Ascending aorta (tissue), 2 donors: ENCODE results near the gene STX11. TPM values are rescaled to one million over a fixed set of nuclear protein-coding genes. Genes with fewer than 3 reads are reported as not detected.

Source experiments
- DNase-seq, 2 donors: peaks; one replicate each; pipeline ENCODE4 v3.0.0-alpha.2; 2019; ENCODE audit warnings: low spot score in 2 of 2
- H3K27ac ChIP-seq, 2 donors: fragments of 200-600 bp; sonication (generic); one replicate each; pipeline ENCODE4 v1.5.1; 2016 to 2017; ENCODE audit warnings: mild to moderate bottlenecking in 1 of 2
- H3K27me3 ChIP-seq: fragments of 200-600 bp; sonication (generic); one replicate; pipeline ENCODE4 v1.5.1; 2017
- H3K36me3 ChIP-seq, 2 donors: fragments of 200-600 bp; sonication (generic); one replicate each; pipeline ENCODE4 v1.5.1; 2016
- H3K4me1 ChIP-seq, 2 donors: fragments of 200-600 bp; sonication (generic); one replicate each; pipeline ENCODE4 v1.5.1; 2016 to 2017; ENCODE audit warnings: mild to moderate bottlenecking in 1 of 2
- H3K4me3 ChIP-seq, 2 donors: fragments of 200-600 bp; sonication (generic); one replicate each; pipeline ENCODE4 v1.5.1; 2016 to 2017; ENCODE audit warnings: mild to moderate bottlenecking in 1 of 2
- H3K9me3 ChIP-seq, 2 donors: fragments of 200-600 bp; sonication (generic); one replicate each; pipeline ENCODE4 v1.5.1; 2016
- intact Hi-C: fragments of 100-400 bp; cut with DNase I; formaldehyde crosslinking; loops from one replicate; pipeline ENCODE4 v1.15.1; 2023
- total RNA-seq: library from RNA; depleted of rRNA; stranded (reverse); fragments of >200 nt; gene quantifications from one replicate; pipeline ENCODE4 v1.1.0, GENCODE V29; 2016
- TF ChIP-seq, protein P1 (sequence below), 3 experiments: fragments of 200-600 bp in 2 of 3; fragments of 450-650 bp in 1 of 3; sonication (generic) in 2 of 3; IDR thresholded peaks; one replicate each; pipeline ENCODE4 v1.5.1; 2016 to 2019; ENCODE audit warnings: antibody characterized with exemption in 3 of 3, mild to moderate bottlenecking in 1 of 3, moderate library complexity in 1 of 3

Gene STX11
- total RNA-seq, 1 donor from 2014 or later: 29.5 TPM

DNA sequence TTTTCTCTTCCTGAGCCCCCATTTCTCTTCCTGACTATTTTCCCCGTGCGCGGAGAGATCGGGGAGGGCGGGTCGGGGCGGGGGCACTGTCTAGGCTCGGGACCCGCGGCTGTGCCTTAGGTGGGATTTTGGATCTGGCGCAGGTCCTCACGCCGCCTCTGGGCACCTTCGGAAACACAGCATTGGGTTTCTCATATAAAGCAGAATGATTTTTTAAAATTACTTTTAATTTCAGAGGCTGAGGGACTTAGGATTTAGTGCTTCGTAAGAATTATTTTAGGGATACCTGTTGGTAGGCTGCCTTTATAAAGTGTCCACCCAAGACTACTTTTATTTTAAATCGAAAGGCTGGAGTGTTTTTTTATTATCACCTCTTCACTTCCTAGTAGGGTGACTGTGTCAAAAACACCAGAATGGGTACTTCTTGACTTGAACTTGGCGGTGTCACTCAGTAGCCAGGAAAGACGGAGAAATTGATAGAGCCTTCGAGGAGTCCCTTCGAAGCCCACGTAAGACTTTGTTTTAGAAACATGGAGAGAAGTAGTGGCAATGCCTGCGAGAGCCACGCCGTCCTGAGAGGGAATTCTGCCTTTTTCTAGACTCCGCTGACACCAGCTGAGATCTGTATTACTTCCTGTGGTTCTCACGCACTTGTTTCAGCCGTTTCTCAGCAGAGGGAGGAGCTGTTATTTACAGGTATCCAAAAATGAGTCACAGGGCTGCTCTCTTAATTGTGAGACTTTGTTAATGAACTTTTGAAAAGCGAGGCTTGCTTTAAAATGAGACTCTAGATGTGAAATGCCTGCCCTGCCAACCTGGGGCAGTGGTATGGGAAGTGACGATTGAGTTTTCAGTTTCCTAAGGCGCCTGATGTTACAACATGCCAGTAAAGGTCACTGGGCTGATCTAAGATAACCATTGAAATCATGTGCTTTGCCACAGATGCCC, 667 bp downstream of the STX11 start:
- Histone ChIP-seq H3K27ac (peak overlapping the region; percentile 19 to 47), H3K4me3 (peak overlapping the region; percentile 68 to 80), H3K27me3 (no peaks in the 10 kb centered on the region), H3K9me3 (no peaks in the 10 kb centered on the region), H3K4me1 (peaks cover 0 to 4% of the 10 kb centered on the region in 2 donors), H3K36me3 (no peaks in the 10 kb centered on the region)
- peak in 1 of 2 donors; percentile 68 for DNase-seq
- TF ChIP-seq, protein P1, sequence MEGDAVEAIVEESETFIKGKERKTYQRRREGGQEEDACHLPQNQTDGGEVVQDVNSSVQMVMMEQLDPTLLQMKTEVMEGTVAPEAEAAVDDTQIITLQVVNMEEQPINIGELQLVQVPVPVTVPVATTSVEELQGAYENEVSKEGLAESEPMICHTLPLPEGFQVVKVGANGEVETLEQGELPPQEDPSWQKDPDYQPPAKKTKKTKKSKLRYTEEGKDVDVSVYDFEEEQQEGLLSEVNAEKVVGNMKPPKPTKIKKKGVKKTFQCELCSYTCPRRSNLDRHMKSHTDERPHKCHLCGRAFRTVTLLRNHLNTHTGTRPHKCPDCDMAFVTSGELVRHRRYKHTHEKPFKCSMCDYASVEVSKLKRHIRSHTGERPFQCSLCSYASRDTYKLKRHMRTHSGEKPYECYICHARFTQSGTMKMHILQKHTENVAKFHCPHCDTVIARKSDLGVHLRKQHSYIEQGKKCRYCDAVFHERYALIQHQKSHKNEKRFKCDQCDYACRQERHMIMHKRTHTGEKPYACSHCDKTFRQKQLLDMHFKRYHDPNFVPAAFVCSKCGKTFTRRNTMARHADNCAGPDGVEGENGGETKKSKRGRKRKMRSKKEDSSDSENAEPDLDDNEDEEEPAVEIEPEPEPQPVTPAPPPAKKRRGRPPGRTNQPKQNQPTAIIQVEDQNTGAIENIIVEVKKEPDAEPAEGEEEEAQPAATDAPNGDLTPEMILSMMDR (IDR thresholded peaks at IDR 0.05): peak in 2 of 3 experiments; percentile 15 to 32
- intact Hi-C loops: loop anchor here (5.0 kb wide), 3 partner anchors 39 to 136 kb away; partner anchors contain the start of gene UTRN

DNA sequence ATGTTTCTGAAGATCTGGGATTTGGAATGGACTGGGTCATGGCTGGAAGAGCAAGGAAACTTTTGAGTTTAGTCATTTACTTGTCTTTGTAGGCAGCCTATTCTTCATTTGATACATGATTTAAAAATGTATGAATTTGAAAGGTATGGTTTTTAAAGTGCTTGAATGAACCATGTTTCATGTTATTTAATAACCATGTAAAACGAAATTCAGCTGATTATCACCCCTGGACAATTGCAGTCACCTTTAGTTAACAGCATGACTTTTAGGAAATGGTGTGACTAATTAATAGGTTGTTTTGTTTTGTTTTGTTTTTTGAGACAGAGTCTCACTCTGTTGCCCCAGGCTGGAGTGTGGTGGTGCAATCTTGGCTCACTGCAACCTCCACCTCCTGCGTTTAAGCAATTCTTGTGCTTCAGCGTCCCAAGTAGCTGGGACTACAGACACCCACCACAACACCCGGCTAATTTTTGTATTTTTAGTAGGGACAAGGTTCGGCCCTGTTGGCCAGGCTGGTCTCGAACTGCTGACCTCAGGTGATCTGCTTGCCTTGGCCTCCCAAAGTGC, 2.1 kb downstream of the STX11 start:
- no peaks in the 10 kb centered on the region for H3K36me3 ChIP-seq
- H3K9me3 ChIP-seq: no peaks in the 10 kb centered on the region
- DNase-seq: no peak
- no peak overlapping the region for H3K27ac ChIP-seq
- H3K27me3 ChIP-seq: no peaks in the 10 kb centered on the region
- no peak overlapping the region for H3K4me3 ChIP-seq
- TF ChIP-seq, protein P1 (IDR thresholded peaks at IDR 0.05): no peak
- intact Hi-C loops: loop anchor here (5.0 kb wide), 3 partner anchors 40 to 135 kb away; partner anchors contain the start of gene UTRN
- peaks cover 0 to 4% of the 10 kb centered on the region in 2 donors for H3K4me1 ChIP-seq

DNA sequence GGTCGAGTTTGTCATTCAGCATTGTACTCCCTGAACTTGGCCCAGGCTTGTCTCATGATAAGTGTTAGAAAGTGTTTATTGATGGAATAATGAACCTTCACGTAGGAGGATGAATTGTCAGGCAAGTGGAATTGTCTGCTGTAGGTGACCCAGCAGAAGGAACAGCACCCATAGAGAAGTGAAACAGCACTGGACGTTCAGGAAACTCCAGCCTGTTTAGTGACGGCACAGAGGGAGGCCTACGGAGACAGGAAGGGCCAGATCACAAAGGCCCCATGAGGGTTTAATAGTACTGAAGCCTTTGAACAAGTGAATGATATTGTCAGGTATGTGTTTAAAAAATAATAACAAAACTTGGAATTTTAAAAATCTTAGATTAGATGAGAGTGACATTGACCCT, 2.9 kb downstream of the STX11 start:
- Histone ChIP-seq H3K4me3 (no peak overlapping the region), H3K4me1 (peaks cover 0 to 9% of the 10 kb centered on the region in 2 donors), H3K36me3 (no peaks in the 10 kb centered on the region), H3K27me3 (no peaks in the 10 kb centered on the region), H3K27ac (no peak overlapping the region), H3K9me3 (no peaks in the 10 kb centered on the region)
- TF ChIP-seq, protein P1 (IDR thresholded peaks at IDR 0.05): no peak
- intact Hi-C loops: loop anchor here (5.0 kb wide), 3 partner anchors 41 to 134 kb away; partner anchors contain the start of gene UTRN
- no peak for DNase-seq

DNA sequence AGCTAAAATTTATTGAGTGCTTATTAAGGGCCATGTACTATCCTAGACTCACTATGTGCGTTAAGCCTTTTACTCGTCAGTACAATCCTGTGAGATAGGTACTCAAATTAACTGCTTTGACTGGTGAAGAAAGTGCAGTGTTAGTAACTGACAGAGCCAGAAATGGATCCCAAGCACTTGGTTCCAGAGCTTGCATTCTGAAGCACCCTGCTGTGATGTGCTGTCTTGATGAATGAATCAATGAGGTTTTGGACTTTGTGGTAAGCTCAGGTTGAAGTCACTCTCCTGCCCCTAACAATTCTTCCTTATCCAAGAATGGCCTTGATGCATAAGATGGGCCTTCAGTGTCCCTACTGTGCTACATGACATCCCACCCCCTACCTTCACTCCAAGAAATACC, 3.7 kb downstream of the STX11 start:
- TF ChIP-seq, protein P1 (IDR thresholded peaks at IDR 0.05): no peak
- H3K27ac ChIP-seq: no peak overlapping the region
- DNase-seq: no peak
- H3K9me3 ChIP-seq: no peaks in the 10 kb centered on the region
- intact Hi-C loops: loop anchor here (5.0 kb wide), 3 partner anchors 42 to 133 kb away; partner anchors contain the start of gene UTRN
- no peak overlapping the region for H3K4me3 ChIP-seq
- H3K36me3 ChIP-seq: no peaks in the 10 kb centered on the region
- no peaks in the 10 kb centered on the region for H3K27me3 ChIP-seq
- peaks cover 0 to 11% of the 10 kb centered on the region in 2 donors for H3K4me1 ChIP-seq

DNA sequence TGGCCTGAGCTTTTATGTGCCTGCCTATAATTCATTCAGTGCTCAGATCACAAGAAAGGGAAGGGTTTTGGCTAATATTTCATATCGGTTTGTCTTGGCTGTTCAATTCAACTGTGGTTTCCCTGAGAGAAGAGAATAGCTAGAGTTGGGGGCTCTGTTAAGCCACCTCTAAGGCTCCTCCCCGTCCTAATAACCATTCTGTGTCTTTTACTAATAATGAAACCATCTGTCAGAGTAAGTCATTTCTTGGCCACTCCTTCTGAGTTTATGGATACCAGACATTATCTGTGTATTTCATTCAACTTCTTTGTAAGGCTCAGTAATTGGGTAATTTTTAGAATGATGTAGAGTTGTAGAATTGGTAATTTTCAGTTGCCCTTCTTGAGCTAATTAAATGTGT, 5.2 kb downstream of the STX11 start:
- Histone ChIP-seq H3K4me1 (peaks cover 0 to 11% of the 10 kb centered on the region in 2 donors), H3K4me3 (no peak overlapping the region), H3K36me3 (no peaks in the 10 kb centered on the region), H3K9me3 (no peaks in the 10 kb centered on the region), H3K27ac (no peak overlapping the region), H3K27me3 (no peaks in the 10 kb centered on the region)
- DNase-seq: no peak
- intact Hi-C loops: no loop called here
- TF ChIP-seq, protein P1 (IDR thresholded peaks at IDR 0.05): no peak
